Hepatocyte (in vitro differentiated cells): ENCODE measurements around the gene SLC1A2. TPM values are rescaled to one million over a fixed set of nuclear protein-coding genes. Genes with fewer than 3 reads are reported as not detected.

Experiments used
- DNase-seq: peaks from one replicate; pipeline ENCODE4 v3.0.0-alpha.2; 2016; ENCODE audit warnings: low spot score
- H2AFZ ChIP-seq: fragments of 200-600 bp; sonication (generic); 2 replicates; pipeline ENCODE4 v1.6.0; 2016; ENCODE audit warnings: antibody characterized with exemption, mild to moderate bottlenecking
- H3K27ac ChIP-seq: fragments of 200-600 bp; sonication (generic); 2 replicates; pipeline ENCODE4 v1.5.1; 2016; ENCODE audit warnings: mild to moderate bottlenecking
- H3K27me3 ChIP-seq: fragments of 200-600 bp; sonication (generic); 2 replicates; pipeline ENCODE4 v1.6.1; 2016
- H3K36me3 ChIP-seq: fragments of 200-600 bp; sonication (generic); replicated peaks from 2 replicates; pipeline ENCODE4 v1.5.1; 2016; ENCODE audit warnings: low read depth; ENCODE audit not compliant: insufficient read depth
- H3K4me1 ChIP-seq: fragments of 200-600 bp; sonication (generic); 2 replicates; pipeline ENCODE4 v1.5.1; 2016; ENCODE audit warnings: mild to moderate bottlenecking, moderate library complexity; ENCODE audit not compliant: insufficient read depth
- H3K4me2 ChIP-seq: fragments of 200-600 bp; sonication (generic); 2 replicates; pipeline ENCODE4 v1.6.0; 2016
- H3K4me3 ChIP-seq: fragments of 200-600 bp; sonication (generic); 2 replicates; pipeline ENCODE4 v1.5.1; 2016; ENCODE audit warnings: mild to moderate bottlenecking
- H3K79me2 ChIP-seq: fragments of 200-600 bp; sonication (generic); 2 replicates; pipeline ENCODE4 v1.6.0; 2017; ENCODE audit warnings: mild to moderate bottlenecking
- H3K9me2 ChIP-seq: fragments of 200-600 bp; sonication (generic); replicated peaks from 2 replicates; pipeline ENCODE4 v1.6.0; 2017; ENCODE audit warnings: mild to moderate bottlenecking; ENCODE audit not compliant: insufficient read depth
- H3K9me3 ChIP-seq: fragments of 200-600 bp; sonication (generic); 2 replicates; pipeline ENCODE4 v1.5.1; 2016; ENCODE audit warnings: low read depth, mild to moderate bottlenecking
- H4K20me1 ChIP-seq: fragments of 200-600 bp; sonication (generic); 2 replicates; pipeline ENCODE4 v1.6.0; 2016; ENCODE audit warnings: mild to moderate bottlenecking; ENCODE audit not compliant: insufficient read depth, poor library complexity, severe bottlenecking
- EZH2 ChIP-seq: fragments of 200-600 bp; sonication (generic); IDR thresholded peaks from 2 replicates; pipeline ENCODE4 v1.6.1; 2016; ENCODE audit warnings: antibody characterized with exemption, mild to moderate bottlenecking, borderline replicate concordance
- EZH2phosphoT487 ChIP-seq: fragments of 200-600 bp; sonication (generic); IDR thresholded peaks from one replicate; pipeline ENCODE4 v1.6.1; 2018; ENCODE audit warnings: antibody characterized with exemption, mild to moderate bottlenecking, low read depth, moderate library complexity; ENCODE audit not compliant: unreplicated experiment, severe bottlenecking
- WGBS: methylation state at CpG from one replicate; pipeline ENCODE4 v1.1.6; 2016; ENCODE audit warnings: low lambda C conversion rate; ENCODE audit errors: missing lambda C conversion rate; 5-methylcytosine and 5-hydroxymethylcytosine counted together
- polyA plus RNA-seq: library from polyadenylated mRNA; unstranded; fragments of >200 nt; fragmentation: Nextera tagmentation; extraction: Ambion mirVana; gene quantifications from 2 replicates; pipeline ENCODE4 v1.2.1, GENCODE V29; 2016
- total RNA-seq: library from RNA; depleted of rRNA; stranded (reverse); fragments of >200 nt; gene quantifications from 2 replicates; pipeline ENCODE4 v1.2.3, GENCODE V29; 2014
- TF ChIP-seq, protein P1 (sequence below): fragments of 200-600 bp; sonication (generic); IDR thresholded peaks from 2 replicates; pipeline ENCODE4 v1.5.1; 2016; ENCODE audit warnings: antibody characterized with exemption, mild to moderate bottlenecking; ENCODE audit not compliant: poor library complexity

SLC1A2 gene
- total and polyA plus RNA-seq, 2 experiments from 2014 or later: 0.59 to 2.9 TPM

DNA sequence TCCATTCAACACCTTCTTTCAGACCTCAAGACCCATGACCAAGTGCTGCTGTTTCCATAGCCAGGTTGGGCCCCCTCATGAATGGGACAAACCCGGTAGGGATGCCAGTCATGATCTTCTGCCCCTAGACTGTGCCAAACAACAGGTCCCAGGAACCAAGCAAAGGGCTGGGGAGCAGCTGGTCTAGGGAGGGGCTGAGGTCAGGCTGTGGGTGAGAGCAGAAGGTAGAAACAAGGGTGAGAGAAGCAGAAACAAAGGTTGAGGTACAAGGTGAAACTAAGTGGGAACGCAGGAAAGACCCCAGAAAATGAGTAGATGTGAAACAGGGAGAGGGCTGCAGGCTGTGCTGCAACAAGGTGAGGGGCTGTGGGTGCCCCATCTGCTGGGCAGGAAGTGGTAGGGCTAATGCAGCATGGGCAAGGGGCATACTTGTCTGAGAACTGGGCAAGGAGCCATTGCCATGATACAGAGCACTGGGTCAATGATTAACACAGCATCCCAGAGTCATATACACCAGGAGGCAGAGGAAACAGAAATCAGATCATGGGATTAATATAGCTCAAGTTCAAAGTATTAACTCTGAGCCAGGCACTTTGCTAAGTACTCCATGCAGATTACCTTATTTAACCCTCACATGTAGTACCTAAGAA lies 45.9 kb downstream of the SLC1A2 start:
- no peak overlapping the region for H2AFZ ChIP-seq
- H3K9me3 ChIP-seq: no peaks in the 10 kb centered on the region
- TF ChIP-seq EZH2phosphoT487 (no peak), EZH2 (no peak)
- TF ChIP-seq, protein P1, sequence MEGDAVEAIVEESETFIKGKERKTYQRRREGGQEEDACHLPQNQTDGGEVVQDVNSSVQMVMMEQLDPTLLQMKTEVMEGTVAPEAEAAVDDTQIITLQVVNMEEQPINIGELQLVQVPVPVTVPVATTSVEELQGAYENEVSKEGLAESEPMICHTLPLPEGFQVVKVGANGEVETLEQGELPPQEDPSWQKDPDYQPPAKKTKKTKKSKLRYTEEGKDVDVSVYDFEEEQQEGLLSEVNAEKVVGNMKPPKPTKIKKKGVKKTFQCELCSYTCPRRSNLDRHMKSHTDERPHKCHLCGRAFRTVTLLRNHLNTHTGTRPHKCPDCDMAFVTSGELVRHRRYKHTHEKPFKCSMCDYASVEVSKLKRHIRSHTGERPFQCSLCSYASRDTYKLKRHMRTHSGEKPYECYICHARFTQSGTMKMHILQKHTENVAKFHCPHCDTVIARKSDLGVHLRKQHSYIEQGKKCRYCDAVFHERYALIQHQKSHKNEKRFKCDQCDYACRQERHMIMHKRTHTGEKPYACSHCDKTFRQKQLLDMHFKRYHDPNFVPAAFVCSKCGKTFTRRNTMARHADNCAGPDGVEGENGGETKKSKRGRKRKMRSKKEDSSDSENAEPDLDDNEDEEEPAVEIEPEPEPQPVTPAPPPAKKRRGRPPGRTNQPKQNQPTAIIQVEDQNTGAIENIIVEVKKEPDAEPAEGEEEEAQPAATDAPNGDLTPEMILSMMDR: no peak
- H3K79me2 ChIP-seq: no peaks in the 10 kb centered on the region
- H3K36me3 ChIP-seq: no peaks in the 10 kb centered on the region
- no peak overlapping the region for H3K4me2 ChIP-seq
- DNase-seq: peak; percentile 58
- H3K4me1 ChIP-seq: no peaks in the 10 kb centered on the region
- H4K20me1 ChIP-seq: no peaks in the 10 kb centered on the region
- no peak overlapping the region for H3K27ac ChIP-seq
- no peaks in the 10 kb centered on the region for H3K9me2 ChIP-seq
- 96% methylated on average over 2 of the region's 2 CpGs for WGBS
- no peak overlapping the region for H3K4me3 ChIP-seq
- no peaks in the 10 kb centered on the region for H3K27me3 ChIP-seq

- 99% methylated on average over 3 of the region's 3 CpGs for whole genome bisulfite sequencing
- Histone ChIP-seq H3K4me3 (no peak overlapping the region), H3K4me1 (no peaks in the 10 kb centered on the region), H3K9me2 (no peaks in the 10 kb centered on the region), H3K27me3 (no peaks in the 10 kb centered on the region), H3K4me2 (no peak overlapping the region), H3K9me3 (no peaks in the 10 kb centered on the region), H3K36me3 (no peaks in the 10 kb centered on the region), H2AFZ (no peak overlapping the region), H3K79me2 (no peaks in the 10 kb centered on the region), H4K20me1 (no peaks in the 10 kb centered on the region), H3K27ac (no peak overlapping the region)
- DNase-seq: no peak
- TF ChIP-seq, protein P1: no peak
- TF ChIP-seq EZH2phosphoT487 (no peak), EZH2 (no peak)
Measured at GRCh38 chr11:35372565-35373283, 46.6 kb downstream of the SLC1A2 start.

- no peaks in the 10 kb centered on the region for H3K36me3 ChIP-seq
- no peak overlapping the region for H3K4me3 ChIP-seq
- no peaks in the 10 kb centered on the region for H3K27me3 ChIP-seq
- TF ChIP-seq EZH2phosphoT487 (no peak), EZH2 (no peak)
- TF ChIP-seq, protein P1: no peak
- H4K20me1 ChIP-seq: no peaks in the 10 kb centered on the region
- no peak overlapping the region for H3K4me2 ChIP-seq
- peaks cover 5% of the 10 kb centered on the region for H3K4me1 ChIP-seq
- WGBS: 60% methylated on average over 4 of the region's 4 CpGs
- H3K9me2 ChIP-seq: no peaks in the 10 kb centered on the region
- H3K27ac ChIP-seq: no peak overlapping the region
- H3K9me3 ChIP-seq: no peaks in the 10 kb centered on the region
- H2AFZ ChIP-seq: no peak overlapping the region
- no peaks in the 10 kb centered on the region for H3K79me2 ChIP-seq
- peak; percentile 39 for DNase-seq
Measured at GRCh38 chr11:35367491-35367890, 51.9 kb downstream of the SLC1A2 start.
